Measurements from ENCODE around the gene CD4. TPM values are rescaled to one million over a fixed set of nuclear protein-coding genes. Genes with fewer than 3 reads are reported as not detected.
A peak's percentile ranks its signal among the peaks of the same experiment; 100 is the strongest.
"Not testable (repeated sequence)": the region's sequence is repeated elsewhere in the genome, so short reads cannot be mapped to it uniquely, and the experiment has no call there.

Gene CD4
- 100 to 1,000 TPM; 155 to 161 TPM for total RNA-seq

GRCh38 chr12:6788972-6789924 is at the start of gene CD4:
TSS of gene CD4 (plus strand) at chr12:6789528. CDS start at chr12:6800139, 10,611 bp downstream.
- no peaks in the 10 kb centered on the region for H3K27me3 Mint-ChIP-seq (ENCODE audit: low read depth)
- DNase-seq: peak; percentile 95
- intact Hi-C loops (cut with micrococcal nuclease): loop anchor here (1.0 to 5.0 kb wide), 6 partner anchors 9 to 163 kb away; partner anchors contain the start of genes ING4, MLF2 and PTPN6
- H3K27ac Mint-ChIP-seq: peak within 1 kb of the TSS; percentile 96
- H3K4me1 Mint-ChIP-seq (ENCODE audit: low read depth): peaks cover 57% of the 10 kb centered on the region
- peak within 1 kb of the TSS; percentile 97 for H3K4me3 Mint-ChIP-seq
- no peaks in the 10 kb centered on the region for H3K9me3 Mint-ChIP-seq
- H3K36me3 Mint-ChIP-seq (ENCODE audit: low read depth): peaks cover 20% of the 10 kb centered on the region
- CTCF ChIA-PET: interaction anchor here (0.5 to 6.5 kb wide), 12 partner anchors 8 to 1189 kb away, joined by 3 to 39 read pairs (median 6); partner anchors contain the start of genes LAG3, MLF2 and PTMS

DNA sequence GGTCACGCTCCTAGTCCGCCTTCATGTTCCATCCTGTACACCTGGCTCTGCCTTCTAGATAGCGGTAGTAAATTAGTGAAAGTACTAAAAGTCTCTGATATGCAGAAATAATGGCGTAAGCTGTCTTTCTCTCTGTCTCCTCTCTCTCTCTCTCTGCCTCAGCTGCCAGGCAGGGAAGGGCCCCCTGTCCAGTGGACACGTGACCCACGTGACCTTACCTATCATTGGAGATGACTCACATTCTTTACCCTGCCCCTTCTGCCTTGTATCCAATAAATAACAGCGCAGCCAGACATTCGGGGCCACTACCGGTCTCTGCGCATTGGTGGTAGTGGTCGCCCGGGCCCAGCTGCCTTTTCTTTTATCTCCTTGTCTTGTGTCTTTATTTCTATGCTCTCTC is 47.2 kb upstream of the CD4 start:
- Mint-ChIP-seq H3K27ac (peak overlapping the region; percentile 21), H3K4me1 (ENCODE audit: low read depth) (peaks cover 37% of the 10 kb centered on the region), H3K36me3 (ENCODE audit: low read depth) (peaks cover 22% of the 10 kb centered on the region)
- H3K9me3 Mint-ChIP-seq; intact Hi-C loops (cut with micrococcal nuclease); H3K27me3 Mint-ChIP-seq (ENCODE audit: low read depth); DNase-seq; H3K4me3 Mint-ChIP-seq: not testable (repeated sequence)
- CTCF ChIA-PET: interaction anchor here (1.0 to 3.9 kb wide), 3 partner anchors 12 to 123 kb away, joined by 3 to 22 read pairs (median 4); partner anchors contain the start of genes COPS7A and MLF2

DNA sequence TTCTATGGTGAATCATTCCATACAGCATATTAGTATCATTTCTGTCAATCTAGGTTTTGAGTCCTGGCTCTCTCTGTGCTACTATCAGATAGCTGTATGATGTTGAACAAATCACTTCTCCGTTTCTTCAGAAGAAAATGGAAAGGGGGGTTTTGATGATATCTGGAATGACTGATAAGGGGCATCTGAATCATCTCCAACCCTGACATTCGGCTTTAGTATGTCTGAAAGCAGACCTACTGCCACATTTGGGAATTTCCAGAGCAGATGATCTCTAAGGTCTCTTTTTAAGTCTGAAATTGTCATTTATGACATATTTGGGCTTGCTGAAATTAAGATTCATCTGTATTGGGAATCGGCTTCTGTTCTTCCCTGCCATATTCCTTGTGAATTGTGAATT is 46.5 kb upstream of the CD4 start:
- CTCF ChIA-PET: interaction anchor here (0.7 to 3.9 kb wide), 5 partner anchors 11 to 148 kb away, joined by 3 to 22 read pairs (median 3); partner anchors contain the start of genes COPS7A and MLF2
- Mint-ChIP-seq H3K4me3 (no peak overlapping the region), H3K36me3 (ENCODE audit: low read depth) (peaks cover 27% of the 10 kb centered on the region), H3K27ac (peak overlapping the region; percentile 71), H3K4me1 (ENCODE audit: low read depth) (peaks cover 38% of the 10 kb centered on the region), H3K9me3 (peaks cover 8% of the 10 kb centered on the region), H3K27me3 (ENCODE audit: low read depth) (no peaks in the 10 kb centered on the region)
- intact Hi-C loops (cut with micrococcal nuclease): loop anchor here (1.0 kb wide), 1 partner anchor 19 kb away; the partner anchor contains the start of gene COPS7A
- DNase-seq: no peak

GRCh38 chr12:6743300-6743699 is 46.0 kb upstream of the CD4 start:
- not testable (repeated sequence) for H3K27me3 Mint-ChIP-seq (ENCODE audit: low read depth); H3K9me3 Mint-ChIP-seq; H3K4me3 Mint-ChIP-seq
- H3K36me3 Mint-ChIP-seq (ENCODE audit: low read depth): peaks cover 31% of the 10 kb centered on the region
- DNase-seq: peak; percentile 57
- H3K27ac Mint-ChIP-seq: peak overlapping the region; percentile 71
- H3K4me1 Mint-ChIP-seq (ENCODE audit: low read depth): peaks cover 38% of the 10 kb centered on the region
- intact Hi-C loops (cut with micrococcal nuclease): loop anchor here (1.0 kb wide), 1 partner anchor 19 kb away; the partner anchor contains the start of gene COPS7A
- CTCF ChIA-PET: interaction anchor here (0.7 to 3.9 kb wide), 5 partner anchors 10 to 148 kb away, joined by 3 to 22 read pairs (median 3); partner anchors contain the start of genes COPS7A and MLF2

GRCh38 chr12:6745741-6746525 is 43.4 kb upstream of the CD4 start:
- no peak overlapping the region for H3K4me3 Mint-ChIP-seq
- H3K4me1 Mint-ChIP-seq (ENCODE audit: low read depth): peaks cover 38% of the 10 kb centered on the region
- H3K9me3 Mint-ChIP-seq: peaks cover 8% of the 10 kb centered on the region
- intact Hi-C loops (cut with micrococcal nuclease): no loop called here
- no peaks in the 10 kb centered on the region for H3K27me3 Mint-ChIP-seq (ENCODE audit: low read depth)
- peak; percentile 72 for DNase-seq
- CTCF ChIA-PET: interaction anchor here (0.7 to 3.9 kb wide), 3 partner anchors 8 to 91 kb away, joined by 3 to 22 read pairs (median 3); partner anchors contain the start of gene MLF2
- peaks cover 36% of the 10 kb centered on the region for H3K36me3 Mint-ChIP-seq (ENCODE audit: low read depth)
- peak overlapping the region; percentile 90 for H3K27ac Mint-ChIP-seq

GRCh38 chr12:6747216-6747615 is 42.1 kb upstream of the CD4 start:
- peak overlapping the region; percentile 54 for H3K27ac Mint-ChIP-seq
- no peaks in the 10 kb centered on the region for H3K27me3 Mint-ChIP-seq (ENCODE audit: low read depth)
- peaks cover 8% of the 10 kb centered on the region for H3K9me3 Mint-ChIP-seq
- CTCF ChIA-PET: interaction anchor here (1.2 kb wide), 1 partner anchor 90 kb away, joined by 3 read pairs; no protein-coding TSS in a partner anchor
- no peak overlapping the region for H3K4me3 Mint-ChIP-seq
- peaks cover 41% of the 10 kb centered on the region for H3K36me3 Mint-ChIP-seq (ENCODE audit: low read depth)
- no peak for DNase-seq
- peaks cover 44% of the 10 kb centered on the region for H3K4me1 Mint-ChIP-seq (ENCODE audit: low read depth)
- intact Hi-C loops (cut with micrococcal nuclease): no loop called here

- no peak overlapping the region for H3K27ac Mint-ChIP-seq
- peaks cover 3% of the 10 kb centered on the region for H3K9me3 Mint-ChIP-seq
- CTCF ChIA-PET: no interaction called here
- H3K4me3 Mint-ChIP-seq: no peak overlapping the region
- H3K36me3 Mint-ChIP-seq (ENCODE audit: low read depth): peaks cover 41% of the 10 kb centered on the region
- intact Hi-C loops (cut with micrococcal nuclease): no loop called here
- no peaks in the 10 kb centered on the region for H3K27me3 Mint-ChIP-seq (ENCODE audit: low read depth)
- no peak for DNase-seq
- peaks cover 36% of the 10 kb centered on the region for H3K4me1 Mint-ChIP-seq (ENCODE audit: low read depth)
Observed at GRCh38 chr12:6748761-6749160, 40.6 kb upstream of the CD4 start.

GRCh38 chr12:6750506-6750905 is 38.8 kb upstream of the CD4 start:
- H3K27me3 Mint-ChIP-seq (ENCODE audit: low read depth): no peaks in the 10 kb centered on the region
- H3K4me3 Mint-ChIP-seq: no peak overlapping the region
- intact Hi-C loops (cut with micrococcal nuclease): no loop called here
- peak overlapping the region; percentile 34 for H3K27ac Mint-ChIP-seq
- CTCF ChIA-PET: interaction anchor here (0.8 kb wide), 1 partner anchor 75 kb away, joined by 4 read pairs; no protein-coding TSS in a partner anchor
- no peaks in the 10 kb centered on the region for H3K9me3 Mint-ChIP-seq
- H3K36me3 Mint-ChIP-seq (ENCODE audit: low read depth): peaks cover 29% of the 10 kb centered on the region
- peaks cover 28% of the 10 kb centered on the region for H3K4me1 Mint-ChIP-seq (ENCODE audit: low read depth)
- DNase-seq: no peak

GRCh38 chr12:6751767-6752166 is 37.6 kb upstream of the CD4 start:
- no peak for DNase-seq
- Mint-ChIP-seq H3K4me3 (peak overlapping the region; percentile 96), H3K36me3 (ENCODE audit: low read depth) (peaks cover 24% of the 10 kb centered on the region), H3K9me3 (no peaks in the 10 kb centered on the region), H3K27me3 (ENCODE audit: low read depth) (no peaks in the 10 kb centered on the region), H3K4me1 (ENCODE audit: low read depth) (peaks cover 22% of the 10 kb centered on the region), H3K27ac (peak overlapping the region; percentile 97)
- intact Hi-C loops (cut with micrococcal nuclease): loop anchor here (2.0 kb wide), 1 partner anchor 83 kb away; no protein-coding TSS in a partner anchor
- CTCF ChIA-PET: interaction anchor here (0.9 to 9.9 kb wide), 10 partner anchors 8 to 197 kb away, joined by 4 to 166 read pairs (median 27); partner anchors contain the start of genes CD4, GPR162, LAG3 and P3H3

DNA sequence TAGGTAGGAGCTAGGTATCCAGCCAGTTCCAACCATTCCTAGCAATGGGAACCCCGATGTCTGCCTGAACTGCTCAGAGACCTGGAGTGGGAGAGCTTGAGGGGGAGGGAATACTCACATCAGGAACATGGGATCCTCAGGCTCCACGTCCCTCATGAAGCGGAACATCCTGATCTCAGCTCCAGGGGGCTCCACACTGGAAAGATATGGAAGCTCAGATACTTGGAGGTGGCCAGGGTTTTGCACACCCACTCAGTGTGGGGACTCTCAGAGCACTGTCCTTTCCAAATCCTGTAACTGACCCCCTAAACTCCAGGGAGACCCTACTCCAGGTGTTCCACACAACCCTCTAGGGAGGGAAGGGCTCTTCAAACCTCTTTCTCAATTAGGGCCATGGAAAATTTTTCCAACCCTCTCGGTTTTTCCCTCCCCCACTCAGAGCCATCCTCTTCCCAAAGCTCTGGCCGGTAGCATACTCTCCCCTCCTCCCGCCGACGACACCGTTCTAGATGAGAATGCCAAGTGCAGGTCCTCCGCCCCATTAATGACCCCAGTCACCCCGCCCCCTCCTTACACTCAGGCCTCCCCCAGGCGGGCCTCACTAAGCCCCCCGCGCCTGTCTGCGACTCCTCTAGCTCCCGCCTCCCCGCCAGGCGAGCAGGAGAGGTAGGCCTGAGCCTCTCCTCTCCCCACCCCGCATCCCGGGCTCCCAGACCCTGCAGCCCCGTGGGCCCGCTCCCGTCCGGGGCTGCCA is 37.0 kb upstream of the CD4 start:
- DNase-seq: peak; percentile 45
- Mint-ChIP-seq H3K4me1 (ENCODE audit: low read depth) (peaks cover 21% of the 10 kb centered on the region), H3K9me3 (no peaks in the 10 kb centered on the region), H3K27ac (peak overlapping the region; percentile 97), H3K4me3 (peak overlapping the region; percentile 96), H3K36me3 (ENCODE audit: low read depth) (peaks cover 21% of the 10 kb centered on the region), H3K27me3 (ENCODE audit: low read depth) (no peaks in the 10 kb centered on the region)
- intact Hi-C loops (cut with micrococcal nuclease): loop anchor here (2.0 kb wide), 1 partner anchor 82 kb away; no protein-coding TSS in a partner anchor
- CTCF ChIA-PET: interaction anchor here (0.8 to 9.9 kb wide), 23 partner anchors 8 to 197 kb away, joined by 3 to 166 read pairs (median 11); partner anchors contain the start of genes CD4, COPS7A, GPR162 and LAG3

Measured in activated naive CD4-positive, alpha-beta T cell treated with anti-CD3 and anti-CD28 coated beads for 36 hours (primary cell).